ENCODE results near the gene CHRNA4.
"Not testable (repeated sequence)": the region's sequence is repeated elsewhere in the genome, so short reads cannot be mapped to it uniquely, and the experiment has no call there.

Gene CHRNA4

GRCh38 chr20:63345328-63346100 is 15.6 kb downstream of the CHRNA4 start:
- H3K27ac Mint-ChIP-seq, result no peak overlapping the region
- H3K4me1 Mint-ChIP-seq (ENCODE audit: low read depth), result no peaks in the 10 kb centered on the region
- no peak overlapping the region for H3K4me3 Mint-ChIP-seq
- no peaks in the 10 kb centered on the region for H3K9me3 Mint-ChIP-seq (ENCODE audit: low read depth)
- H3K27me3 Mint-ChIP-seq, result peaks cover 6% of the 10 kb centered on the region
- no peaks in the 10 kb centered on the region for H3K36me3 Mint-ChIP-seq

- Mint-ChIP-seq H3K27ac (no peak overlapping the region), H3K4me3 (no peak overlapping the region), H3K36me3 (no peaks in the 10 kb centered on the region), H3K27me3 (peaks cover 6% of the 10 kb centered on the region), H3K4me1 (ENCODE audit: low read depth) (no peaks in the 10 kb centered on the region), H3K9me3 (ENCODE audit: low read depth) (no peaks in the 10 kb centered on the region)
Measured at GRCh38 chr20:63344616-63345327, 16.4 kb downstream of the CHRNA4 start.

GRCh38 chr20:63343460-63344445 is 17.4 kb downstream of the CHRNA4 start:
- H3K4me3 Mint-ChIP-seq, result no peak overlapping the region
- no peaks in the 10 kb centered on the region for H3K4me1 Mint-ChIP-seq (ENCODE audit: low read depth)
- H3K9me3 Mint-ChIP-seq (ENCODE audit: low read depth), result no peaks in the 10 kb centered on the region
- H3K36me3 Mint-ChIP-seq, result no peaks in the 10 kb centered on the region
- H3K27me3 Mint-ChIP-seq, result peaks cover 10% of the 10 kb centered on the region
- no peak overlapping the region for H3K27ac Mint-ChIP-seq

GRCh38 chr20:63342561-63343459 is 18.3 kb downstream of the CHRNA4 start:
- no peaks in the 10 kb centered on the region for H3K36me3 Mint-ChIP-seq
- no peaks in the 10 kb centered on the region for H3K9me3 Mint-ChIP-seq (ENCODE audit: low read depth)
- no peaks in the 10 kb centered on the region for H3K4me1 Mint-ChIP-seq (ENCODE audit: low read depth)
- H3K4me3 Mint-ChIP-seq, result no peak overlapping the region
- no peak overlapping the region for H3K27ac Mint-ChIP-seq
- H3K27me3 Mint-ChIP-seq, result peaks cover 16% of the 10 kb centered on the region

- H3K27me3 Mint-ChIP-seq, result peaks cover 31% of the 10 kb centered on the region
- H3K9me3 Mint-ChIP-seq (ENCODE audit: low read depth), result not testable (repeated sequence)
Measured at GRCh38 chr20:63340158-63340688, 20.9 kb downstream of the CHRNA4 start.

GRCh38 chr20:63339154-63340094 is 21.7 kb downstream of the CHRNA4 start:
- not testable (repeated sequence) for H3K36me3 Mint-ChIP-seq; H3K27ac Mint-ChIP-seq; H3K9me3 Mint-ChIP-seq (ENCODE audit: low read depth); H3K4me1 Mint-ChIP-seq (ENCODE audit: low read depth); H3K4me3 Mint-ChIP-seq
- H3K27me3 Mint-ChIP-seq, result peaks cover 31% of the 10 kb centered on the region

More at GRCh38 chr20:63340158-63340688, 20.9 kb downstream of the CHRNA4 start:
- H3K4me3 Mint-ChIP-seq; H3K27ac Mint-ChIP-seq; H3K36me3 Mint-ChIP-seq; H3K4me1 Mint-ChIP-seq (ENCODE audit: low read depth): not testable (repeated sequence)

GRCh38 chr20:63337786-63338420 is 23.2 kb downstream of the CHRNA4 start:
- no peaks in the 10 kb centered on the region for H3K36me3 Mint-ChIP-seq
- no peak overlapping the region for H3K4me3 Mint-ChIP-seq
- H3K27me3 Mint-ChIP-seq, result peaks cover 29% of the 10 kb centered on the region
- no peaks in the 10 kb centered on the region for H3K4me1 Mint-ChIP-seq (ENCODE audit: low read depth)
- no peaks in the 10 kb centered on the region for H3K9me3 Mint-ChIP-seq (ENCODE audit: low read depth)
- no peak overlapping the region for H3K27ac Mint-ChIP-seq

- Mint-ChIP-seq H3K36me3 (peaks cover 6% of the 10 kb centered on the region), H3K4me1 (ENCODE audit: low read depth) (no peaks in the 10 kb centered on the region), H3K27ac (no peak overlapping the region), H3K4me3 (no peak overlapping the region), H3K27me3 (peaks cover 34% of the 10 kb centered on the region), H3K9me3 (ENCODE audit: low read depth) (peaks cover 7% of the 10 kb centered on the region)
Measured at GRCh38 chr20:63336232-63336752, 24.9 kb downstream of the CHRNA4 start.

GRCh38 chr20:63335711-63336110 is 25.4 kb downstream of the CHRNA4 start:
- Mint-ChIP-seq H3K36me3 (peaks cover 6% of the 10 kb centered on the region), H3K9me3 (ENCODE audit: low read depth) (peaks cover 7% of the 10 kb centered on the region), H3K27ac (no peak overlapping the region), H3K4me1 (ENCODE audit: low read depth) (no peaks in the 10 kb centered on the region), H3K27me3 (peaks cover 31% of the 10 kb centered on the region), H3K4me3 (no peak overlapping the region)

- not testable (repeated sequence) for H3K36me3 Mint-ChIP-seq; H3K27ac Mint-ChIP-seq; H3K9me3 Mint-ChIP-seq (ENCODE audit: low read depth); H3K4me1 Mint-ChIP-seq (ENCODE audit: low read depth); H3K4me3 Mint-ChIP-seq
- H3K27me3 Mint-ChIP-seq, result peaks cover 30% of the 10 kb centered on the region
Measured at GRCh38 chr20:63335060-63335459, 26.1 kb downstream of the CHRNA4 start.

GRCh38 chr20:63334356-63334755 is 26.8 kb downstream of the CHRNA4 start:
- Mint-ChIP-seq H3K27me3 (peaks cover 28% of the 10 kb centered on the region), H3K4me1 (ENCODE audit: low read depth) (no peaks in the 10 kb centered on the region), H3K9me3 (ENCODE audit: low read depth) (peaks cover 7% of the 10 kb centered on the region), H3K4me3 (no peak overlapping the region), H3K36me3 (peaks cover 6% of the 10 kb centered on the region), H3K27ac (no peak overlapping the region)

GRCh38 chr20:63333241-63333836 is 27.8 kb downstream of the CHRNA4 start:
- no peak overlapping the region for H3K27ac Mint-ChIP-seq
- H3K27me3 Mint-ChIP-seq, result peaks cover 23% of the 10 kb centered on the region
- no peaks in the 10 kb centered on the region for H3K4me1 Mint-ChIP-seq (ENCODE audit: low read depth)
- peaks cover 7% of the 10 kb centered on the region for H3K9me3 Mint-ChIP-seq (ENCODE audit: low read depth)
- no peak overlapping the region for H3K4me3 Mint-ChIP-seq
- H3K36me3 Mint-ChIP-seq, result peaks cover 6% of the 10 kb centered on the region
